H9 (cell line): ENCODE data around the gene DENND4B. TPM values are rescaled to one million over a fixed set of nuclear protein-coding genes. Genes with fewer than 3 reads are reported as not detected.
"Not testable (repeated sequence)": the region's sequence is repeated elsewhere in the genome, so short reads cannot be mapped to it uniquely, and the experiment has no call there.

ENCODE experiments used
- DNase-seq: peaks from one replicate; pipeline ENCODE4 v3.0.0-alpha.2; 2017
- H2AFZ ChIP-seq: one replicate; pipeline ENCODE4 v1.6.1; 2013; ENCODE audit warnings: mild to moderate bottlenecking, low read length, control low read depth, moderate library complexity
- H2AK5ac ChIP-seq: 2 replicates; pipeline ENCODE4 v1.6.1; 2013; ENCODE audit warnings: low read length, control low read depth, mixed read lengths; ENCODE audit not compliant: insufficient read length
- H2BK120ac ChIP-seq: one replicate; pipeline ENCODE4 v1.6.1; 2013; ENCODE audit warnings: low read depth, mild to moderate bottlenecking, low read length, control low read depth, inconsistent platforms; ENCODE audit not compliant: poor library complexity, severe bottlenecking
- H2BK12ac ChIP-seq: 2 replicates; pipeline ENCODE4 v1.6.1; 2013; ENCODE audit warnings: low read length, control low read depth, mixed read lengths, low read depth; ENCODE audit not compliant: insufficient read length
- H2BK15ac ChIP-seq: 2 replicates; pipeline ENCODE4 v1.6.1; 2013; ENCODE audit warnings: low read depth, low read length, control low read depth
- H2BK20ac ChIP-seq: one replicate; pipeline ENCODE4 v1.6.1; 2013; ENCODE audit warnings: low read depth, mild to moderate bottlenecking, low read length, control low read depth, inconsistent platforms; ENCODE audit not compliant: poor library complexity, severe bottlenecking
- H2BK5ac ChIP-seq: 2 replicates; pipeline ENCODE4 v1.6.1; 2013; ENCODE audit warnings: low read length, control low read depth, mixed read lengths; ENCODE audit not compliant: insufficient read length
- H3K14ac ChIP-seq: 2 replicates; pipeline ENCODE4 v1.6.1; 2013; ENCODE audit warnings: low read length, control low read depth; ENCODE audit not compliant: insufficient read depth
- H3K18ac ChIP-seq: 2 replicates; pipeline ENCODE4 v1.6.1; 2013; ENCODE audit warnings: low read depth, mild to moderate bottlenecking, mixed read lengths, low read length, control low read depth; ENCODE audit not compliant: insufficient read length
- H3K23ac ChIP-seq: 2 replicates; pipeline ENCODE4 v1.6.1; 2013; ENCODE audit warnings: low read length, control low read depth, mixed read lengths, low read depth; ENCODE audit not compliant: insufficient read length
- H3K23me2 ChIP-seq: 2 replicates; pipeline ENCODE4 v1.6.1; 2013; ENCODE audit warnings: low read depth, mild to moderate bottlenecking, mixed read lengths, low read length, control low read depth; ENCODE audit not compliant: insufficient read length, poor library complexity, severe bottlenecking
- H3K27ac ChIP-seq: 2 replicates; pipeline ENCODE4 v1.5.1; 2013; ENCODE audit warnings: low read length, control low read depth, mixed read lengths, low read depth; ENCODE audit not compliant: insufficient read length
- H3K27me3 ChIP-seq: 2 replicates; pipeline ENCODE4 v1.6.1; 2013; ENCODE audit warnings: low read length, control low read depth, inconsistent platforms; ENCODE audit not compliant: insufficient read depth
- H3K4ac ChIP-seq: 2 replicates; pipeline ENCODE4 v1.6.1; 2013; ENCODE audit warnings: low read depth, mild to moderate bottlenecking, control low read depth, inconsistent platforms, low read length, moderate library complexity
- H3K4me1 ChIP-seq: 2 replicates; pipeline ENCODE4 v1.6.1; 2013; ENCODE audit warnings: low read length, control low read depth, inconsistent platforms; ENCODE audit not compliant: insufficient read depth
- H3K4me2 ChIP-seq: 2 replicates; pipeline ENCODE4 v1.6.1; 2013; ENCODE audit warnings: low read length, control low read depth, mixed read lengths; ENCODE audit not compliant: insufficient read length, insufficient read depth
- H3K56ac ChIP-seq: 2 replicates; pipeline ENCODE4 v1.6.1; 2013; ENCODE audit warnings: low read depth, mild to moderate bottlenecking, mixed read lengths, low read length, control low read depth; ENCODE audit not compliant: insufficient read length
- H3K79me1 ChIP-seq: 2 replicates; pipeline ENCODE4 v1.6.1; 2013; ENCODE audit warnings: low read depth, mild to moderate bottlenecking, moderate library complexity, low read length, control low read depth, inconsistent platforms; ENCODE audit not compliant: insufficient read depth, poor library complexity, severe bottlenecking
- H3K79me2 ChIP-seq: 2 replicates; pipeline ENCODE4 v1.6.1; 2013; ENCODE audit warnings: low read length, control low read depth, inconsistent platforms; ENCODE audit not compliant: insufficient read depth
- H3K9ac ChIP-seq: 2 replicates; pipeline ENCODE4 v1.6.1; 2013; ENCODE audit warnings: low read length, control low read depth, mixed read lengths; ENCODE audit not compliant: insufficient read length; ENCODE audit errors: extremely low read depth
- H3K9me3 ChIP-seq: one replicate; pipeline ENCODE4 v1.6.1; 2013; ENCODE audit warnings: low read depth, low read length, inconsistent platforms; ENCODE audit not compliant: control insufficient read depth
- H3T11ph ChIP-seq: one replicate; pipeline ENCODE4 v1.6.1; 2013; ENCODE audit warnings: mild to moderate bottlenecking, low read length, control low read depth, inconsistent platforms
- H4K20me1 ChIP-seq: one replicate; pipeline ENCODE4 v1.6.1; 2013; ENCODE audit not compliant: control insufficient read depth, insufficient read length, insufficient read depth
- H4K5ac ChIP-seq: 2 replicates; pipeline ENCODE4 v1.6.1; 2013; ENCODE audit warnings: low read depth, mild to moderate bottlenecking, mixed read lengths, low read length, control low read depth; ENCODE audit not compliant: insufficient read length
- H4K8ac ChIP-seq: replicated peaks from 2 replicates; pipeline ENCODE4 v1.6.1; 2013; ENCODE audit warnings: low read length, control low read depth, mixed read lengths, low read depth; ENCODE audit not compliant: insufficient read length
- H4K91ac ChIP-seq: 2 replicates; pipeline ENCODE4 v1.6.1; 2013; ENCODE audit warnings: low read depth, mild to moderate bottlenecking, moderate library complexity, mixed read lengths, low read length, control low read depth; ENCODE audit not compliant: insufficient read length
- H3K27ac Mint-ChIP-seq, 3 experiments: 2 replicates in 2 of 3; 3 replicates in 1 of 3; pipeline ENCODE4 v1.8.0; 2020 to 2021; ENCODE audit warnings: mixed read lengths in 3 of 3, mild to moderate bottlenecking in 1 of 3, moderate library complexity in 1 of 3
- H3K27me3 Mint-ChIP-seq: 2 replicates; pipeline ENCODE4 v1.8.0; 2021; ENCODE audit warnings: low read depth, mild to moderate bottlenecking, moderate library complexity, mixed read lengths
- H3K36me3 Mint-ChIP-seq, 3 experiments: 2 replicates in 2 of 3; 3 replicates in 1 of 3; pipeline ENCODE4 v1.8.0; 2020 to 2021; ENCODE audit warnings: low read depth in 3 of 3, mixed read lengths in 3 of 3; ENCODE audit not compliant: insufficient read depth in 1 of 3
- H3K4me1 Mint-ChIP-seq, 2 experiments: 2 replicates each; pipeline ENCODE4 v1.8.0; 2020; ENCODE audit warnings: mixed read lengths in 2 of 2
- H3K4me3 Mint-ChIP-seq, 2 experiments: 2 replicates in 1 of 2; 3 replicates in 1 of 2; pipeline ENCODE4 v1.8.0; 2020 to 2021; ENCODE audit warnings: mild to moderate bottlenecking in 2 of 2, mixed read lengths in 2 of 2, moderate library complexity in 1 of 2
- H3K9me3 Mint-ChIP-seq, 2 experiments: 2 replicates in 1 of 2; 3 replicates in 1 of 2; pipeline ENCODE4 v1.8.0; 2020; ENCODE audit warnings: mild to moderate bottlenecking in 2 of 2, mixed read lengths in 2 of 2, moderate library complexity in 1 of 2
- WGBS: extraction: QIAGEN DNeasy Blood & Tissue Kit; methylation state at CpG from one replicate; pipeline ENCODE4 v1.1.7; 2013; ENCODE audit warnings: missing lambda C conversion rate, low lambda C conversion rate, mixed read lengths; ENCODE audit not compliant: insufficient read length; ENCODE audit errors: extremely low coverage; 5-methylcytosine and 5-hydroxymethylcytosine counted together
- total RNA-seq: library from RNA; stranded (reverse); gene quantifications from 2 replicates; pipeline ENCODE4 v1.2.1, GENCODE V29; 2021
- TF ChIP-seq, protein P1 (sequence below): fragments of 200-600 bp; sonication (generic); conservative IDR thresholded peaks from 3 replicates; pipeline ENCODE4 v1.8.0; 2021; ENCODE audit warnings: antibody characterized with exemption, mild to moderate bottlenecking

Gene DENND4B
- total RNA-seq, 1 experiment from 2014 or later, result 84.6 TPM

DNA sequence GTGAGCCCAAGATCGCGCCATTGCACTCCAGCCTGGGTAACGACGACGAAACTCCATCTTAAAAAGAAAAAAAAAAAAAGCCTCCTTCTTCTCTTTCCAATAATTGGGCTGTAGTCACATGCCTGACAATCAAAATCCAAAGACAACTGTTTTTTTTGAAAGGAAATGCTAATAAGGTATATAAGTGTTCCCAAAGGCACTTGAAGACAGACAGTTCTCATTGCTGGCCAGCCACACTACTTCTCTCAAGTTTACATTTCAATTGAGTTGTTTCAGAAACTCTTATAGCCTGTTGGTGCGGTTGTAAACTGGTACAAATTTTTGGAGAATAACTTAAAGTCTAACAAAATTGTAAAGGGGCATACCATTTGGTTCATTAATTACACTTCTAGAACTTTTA is 47.0 kb downstream of the DENND4B start:
- Histone ChIP-seq H2BK5ac (no peak overlapping the region), H2BK120ac (no peak overlapping the region), H3K23ac (no peak overlapping the region), H3K4me2 (no peak overlapping the region), H3K9ac (no peak overlapping the region), H3K18ac (no peak overlapping the region), H4K8ac (no peak overlapping the region), H3T11ph (no peak overlapping the region), H3K56ac (no peak overlapping the region), H3K9me3 (no peaks in the 10 kb centered on the region), H2BK12ac (no peak overlapping the region), H2BK20ac (no peak overlapping the region), H3K23me2 (no peaks in the 10 kb centered on the region), H4K5ac (no peak overlapping the region), H3K4ac (no peak overlapping the region), H2AK5ac (no peak overlapping the region), H3K79me1 (peaks cover 12% of the 10 kb centered on the region), H3K27ac (no peak overlapping the region), H3K4me1 (no peaks in the 10 kb centered on the region), H2BK15ac (no peak overlapping the region), H3K14ac (no peak overlapping the region), H2AFZ (no peak overlapping the region), H3K27me3 (no peaks in the 10 kb centered on the region), H3K79me2 (peaks cover 19% of the 10 kb centered on the region; the same call in 1 of the 2 replicates), H4K20me1 (no peaks in the 10 kb centered on the region), H4K91ac (no peak overlapping the region)
- WGBS, result no CpG with 5 or more reads among the region's 6 CpGs
- H3K27me3 Mint-ChIP-seq, result no peaks in the 10 kb centered on the region
- no peaks in the 10 kb centered on the region for H3K9me3 Mint-ChIP-seq
- H3K4me3 Mint-ChIP-seq, result no peak overlapping the region
- TF ChIP-seq, protein P1, sequence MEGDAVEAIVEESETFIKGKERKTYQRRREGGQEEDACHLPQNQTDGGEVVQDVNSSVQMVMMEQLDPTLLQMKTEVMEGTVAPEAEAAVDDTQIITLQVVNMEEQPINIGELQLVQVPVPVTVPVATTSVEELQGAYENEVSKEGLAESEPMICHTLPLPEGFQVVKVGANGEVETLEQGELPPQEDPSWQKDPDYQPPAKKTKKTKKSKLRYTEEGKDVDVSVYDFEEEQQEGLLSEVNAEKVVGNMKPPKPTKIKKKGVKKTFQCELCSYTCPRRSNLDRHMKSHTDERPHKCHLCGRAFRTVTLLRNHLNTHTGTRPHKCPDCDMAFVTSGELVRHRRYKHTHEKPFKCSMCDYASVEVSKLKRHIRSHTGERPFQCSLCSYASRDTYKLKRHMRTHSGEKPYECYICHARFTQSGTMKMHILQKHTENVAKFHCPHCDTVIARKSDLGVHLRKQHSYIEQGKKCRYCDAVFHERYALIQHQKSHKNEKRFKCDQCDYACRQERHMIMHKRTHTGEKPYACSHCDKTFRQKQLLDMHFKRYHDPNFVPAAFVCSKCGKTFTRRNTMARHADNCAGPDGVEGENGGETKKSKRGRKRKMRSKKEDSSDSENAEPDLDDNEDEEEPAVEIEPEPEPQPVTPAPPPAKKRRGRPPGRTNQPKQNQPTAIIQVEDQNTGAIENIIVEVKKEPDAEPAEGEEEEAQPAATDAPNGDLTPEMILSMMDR, result no peak
- no peak for DNase-seq
- H3K36me3 Mint-ChIP-seq, result peaks cover 9 to 28% (median 25%) of the 10 kb centered on the region in 3 experiments; a peak in 5 of 7 replicates
- peak overlapping the region in 1 of 3 experiments; percentile 89; a peak in 2 of 7 replicates for H3K27ac Mint-ChIP-seq
- H3K4me1 Mint-ChIP-seq, result peaks cover 3 to 8% of the 10 kb centered on the region in 2 experiments

DNA sequence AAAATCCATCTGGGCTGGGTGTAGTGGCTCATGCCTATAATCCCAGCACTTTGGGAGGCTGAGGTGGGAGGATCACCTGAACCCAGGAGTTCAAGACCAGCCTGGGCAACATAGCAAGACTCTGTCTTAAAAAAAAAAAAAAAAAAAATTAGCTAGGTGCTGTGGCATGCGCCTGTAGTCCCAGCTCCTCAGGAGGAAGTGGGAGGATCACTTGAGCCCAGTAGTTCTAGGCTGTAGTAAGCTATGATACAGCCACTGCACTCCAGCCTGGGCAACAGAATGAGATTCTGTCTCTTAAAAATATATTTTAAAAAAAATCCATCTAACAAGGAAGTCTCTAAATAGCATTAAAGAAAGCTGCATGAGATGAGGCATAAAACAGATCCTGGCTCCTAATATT is 50.7 kb downstream of the DENND4B start:
- not testable (repeated sequence) for H3K4ac ChIP-seq, H3K27ac Mint-ChIP-seq, H3K14ac ChIP-seq, H4K5ac ChIP-seq, H3K79me2 ChIP-seq, H3K9me3 Mint-ChIP-seq, H2BK15ac ChIP-seq, H4K91ac ChIP-seq, DNase-seq, H3K4me1 Mint-ChIP-seq, H4K20me1 ChIP-seq, H3K18ac ChIP-seq, H3K9ac ChIP-seq, H3K23ac ChIP-seq, H2BK5ac ChIP-seq, H2BK20ac ChIP-seq, H4K8ac ChIP-seq, H2BK120ac ChIP-seq, H3K79me1 ChIP-seq, H3T11ph ChIP-seq, H2AK5ac ChIP-seq, H3K27me3 ChIP-seq, H3K4me2 ChIP-seq, H3K27ac ChIP-seq, H3K27me3 Mint-ChIP-seq, H3K4me3 Mint-ChIP-seq, H3K23me2 ChIP-seq, H2AFZ ChIP-seq, H3K4me1 ChIP-seq, H3K9me3 ChIP-seq, H2BK12ac ChIP-seq, H3K56ac ChIP-seq
- no CpG with 5 or more reads among the region's 1 CpG for WGBS
- H3K36me3 Mint-ChIP-seq, result peaks cover 10 to 42% (median 41%) of the 10 kb centered on the region in 3 experiments; a peak in 6 of 7 replicates
